Astrocyte (in vitro differentiated cells and primary cell): Measurements from ENCODE around the gene MCCC1.

Source experiments
- EZH2 ChIP-seq: IDR thresholded peaks from 2 replicates; pipeline ENCODE4 v1.6.1; 2012; ENCODE audit warnings: mild to moderate bottlenecking, low read length, inconsistent platforms; ENCODE audit not compliant: insufficient read depth
- TF ChIP-seq, protein P1 (sequence below): IDR thresholded peaks from 2 replicates; pipeline ENCODE4 v1.5.1; 2011; ENCODE audit warnings: low read depth, mild to moderate bottlenecking, inconsistent platforms, low read length, moderate library complexity; ENCODE audit not compliant: insufficient read depth

DNA sequence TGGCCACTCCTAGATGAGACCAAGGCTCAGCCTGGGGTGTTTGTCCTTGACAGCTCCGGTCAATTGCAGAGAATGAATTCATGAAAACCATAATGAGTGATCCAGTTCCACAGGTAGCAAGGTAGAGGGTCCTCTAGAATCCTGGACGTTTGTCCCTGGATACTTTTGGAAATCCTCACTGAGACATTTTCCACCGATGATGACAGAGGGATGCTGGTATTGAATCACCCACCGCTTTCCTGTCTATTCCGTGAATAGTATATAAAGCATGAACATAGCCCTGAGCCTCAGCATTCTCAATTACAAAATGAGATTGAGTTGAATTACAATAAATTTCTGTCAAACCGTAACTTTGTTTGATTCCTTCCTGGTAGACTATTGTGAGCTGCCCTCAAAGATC lies 113.3 kb downstream of the MCCC1 start:
- TF ChIP-seq, protein P1, sequence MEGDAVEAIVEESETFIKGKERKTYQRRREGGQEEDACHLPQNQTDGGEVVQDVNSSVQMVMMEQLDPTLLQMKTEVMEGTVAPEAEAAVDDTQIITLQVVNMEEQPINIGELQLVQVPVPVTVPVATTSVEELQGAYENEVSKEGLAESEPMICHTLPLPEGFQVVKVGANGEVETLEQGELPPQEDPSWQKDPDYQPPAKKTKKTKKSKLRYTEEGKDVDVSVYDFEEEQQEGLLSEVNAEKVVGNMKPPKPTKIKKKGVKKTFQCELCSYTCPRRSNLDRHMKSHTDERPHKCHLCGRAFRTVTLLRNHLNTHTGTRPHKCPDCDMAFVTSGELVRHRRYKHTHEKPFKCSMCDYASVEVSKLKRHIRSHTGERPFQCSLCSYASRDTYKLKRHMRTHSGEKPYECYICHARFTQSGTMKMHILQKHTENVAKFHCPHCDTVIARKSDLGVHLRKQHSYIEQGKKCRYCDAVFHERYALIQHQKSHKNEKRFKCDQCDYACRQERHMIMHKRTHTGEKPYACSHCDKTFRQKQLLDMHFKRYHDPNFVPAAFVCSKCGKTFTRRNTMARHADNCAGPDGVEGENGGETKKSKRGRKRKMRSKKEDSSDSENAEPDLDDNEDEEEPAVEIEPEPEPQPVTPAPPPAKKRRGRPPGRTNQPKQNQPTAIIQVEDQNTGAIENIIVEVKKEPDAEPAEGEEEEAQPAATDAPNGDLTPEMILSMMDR, result no peak
- TF ChIP-seq EZH2, result no peak
